HG03565 (cell line): Measurements from ENCODE around the gene MUC5AC.
"Not testable (repeated sequence)": the region's sequence is repeated elsewhere in the genome, so short reads cannot be mapped to it uniquely, and the experiment has no call there.

Experiments used
- ATAC-seq: cut with Tn5 transposase; IDR thresholded peaks from one replicate; pipeline ENCODE4 v1.9.1; 2021; ENCODE audit warnings: mild to moderate bottlenecking, moderate library complexity; ENCODE audit not compliant: unreplicated experiment

The MUC5AC gene

GRCh38 chr11:1157645-1158591 is at the start of gene MUC5AC:
MUC5AC (plus strand) TSS chr11:1157953; CDS start chr11:1158000, 47 bp downstream.
- no peak for ATAC-seq

- ATAC-seq = no peak
Observed at GRCh38 chr11:1108246-1108900, 49.4 kb upstream of the MUC5AC start.

- no peak for ATAC-seq
Observed at GRCh38 chr11:1109101-1109917, 48.4 kb upstream of the MUC5AC start.

DNA sequence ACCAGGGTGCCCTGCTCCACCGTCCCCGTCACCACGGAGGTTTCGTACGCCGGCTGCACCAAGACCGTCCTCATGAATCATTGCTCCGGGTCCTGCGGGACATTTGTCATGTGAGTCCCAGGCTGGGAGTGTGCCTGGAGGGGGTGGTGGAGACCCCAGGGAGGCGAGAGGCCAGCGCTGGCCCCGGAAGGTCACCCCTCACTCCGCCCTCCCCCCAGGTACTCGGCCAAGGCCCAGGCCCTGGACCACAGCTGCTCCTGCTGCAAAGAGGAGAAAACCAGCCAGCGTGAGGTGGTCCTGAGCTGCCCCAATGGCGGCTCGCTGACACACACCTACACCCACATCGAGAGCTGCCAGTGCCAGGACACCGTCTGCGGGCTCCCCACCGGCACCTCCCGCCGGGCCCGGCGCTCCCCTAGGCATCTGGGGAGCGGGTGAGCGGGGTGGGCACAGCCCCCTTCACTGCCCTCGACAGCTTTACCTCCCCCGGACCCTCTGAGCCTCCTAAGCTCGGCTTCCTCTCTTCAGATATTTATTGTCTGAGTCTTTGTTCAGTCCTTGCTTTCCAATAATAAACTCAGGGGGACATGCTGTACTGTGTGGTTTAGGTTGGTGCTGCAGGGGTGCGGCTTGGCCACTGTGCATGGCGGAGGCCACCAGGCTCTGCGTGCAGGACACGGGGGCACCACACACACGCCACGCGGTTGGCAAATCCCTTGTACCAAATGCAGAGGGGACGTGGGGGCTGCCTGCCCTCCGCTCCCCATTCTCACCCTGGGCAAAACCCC is 47.6 kb upstream of the MUC5AC start:
- no peak for ATAC-seq

DNA sequence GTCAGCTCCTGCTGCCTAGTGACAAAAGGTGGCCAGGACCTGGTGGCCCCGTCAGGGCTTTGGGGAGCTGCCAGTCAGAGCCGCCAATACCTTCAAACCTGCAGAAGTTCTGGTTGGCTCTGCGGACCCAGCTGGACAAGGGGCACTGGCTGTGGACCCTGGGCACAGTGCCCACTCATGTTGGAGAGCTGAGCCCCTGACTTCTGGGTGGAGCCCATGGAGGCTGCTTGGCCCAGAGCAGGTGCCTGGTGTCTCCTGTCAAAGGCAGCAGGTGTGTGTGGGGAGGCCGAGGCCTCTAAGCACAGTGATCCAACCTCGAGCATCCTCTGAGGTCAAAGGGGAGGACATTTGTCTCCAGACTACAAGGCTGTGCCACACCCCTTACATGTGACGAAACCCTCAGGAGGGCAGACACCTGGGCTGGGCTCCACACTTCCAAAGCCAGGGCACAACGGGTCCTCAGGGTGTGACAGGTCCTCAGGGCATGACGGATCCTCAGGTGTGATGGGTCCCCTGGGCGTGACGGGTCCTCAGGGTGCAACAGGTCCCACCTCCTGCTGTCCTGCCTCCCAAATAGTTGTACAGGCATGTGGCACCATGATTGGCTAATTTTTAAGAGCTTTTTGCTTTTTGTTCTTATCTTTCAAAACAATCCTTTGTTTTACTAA is 46.1 kb upstream of the MUC5AC start:
- ATAC-seq = no peak

DNA sequence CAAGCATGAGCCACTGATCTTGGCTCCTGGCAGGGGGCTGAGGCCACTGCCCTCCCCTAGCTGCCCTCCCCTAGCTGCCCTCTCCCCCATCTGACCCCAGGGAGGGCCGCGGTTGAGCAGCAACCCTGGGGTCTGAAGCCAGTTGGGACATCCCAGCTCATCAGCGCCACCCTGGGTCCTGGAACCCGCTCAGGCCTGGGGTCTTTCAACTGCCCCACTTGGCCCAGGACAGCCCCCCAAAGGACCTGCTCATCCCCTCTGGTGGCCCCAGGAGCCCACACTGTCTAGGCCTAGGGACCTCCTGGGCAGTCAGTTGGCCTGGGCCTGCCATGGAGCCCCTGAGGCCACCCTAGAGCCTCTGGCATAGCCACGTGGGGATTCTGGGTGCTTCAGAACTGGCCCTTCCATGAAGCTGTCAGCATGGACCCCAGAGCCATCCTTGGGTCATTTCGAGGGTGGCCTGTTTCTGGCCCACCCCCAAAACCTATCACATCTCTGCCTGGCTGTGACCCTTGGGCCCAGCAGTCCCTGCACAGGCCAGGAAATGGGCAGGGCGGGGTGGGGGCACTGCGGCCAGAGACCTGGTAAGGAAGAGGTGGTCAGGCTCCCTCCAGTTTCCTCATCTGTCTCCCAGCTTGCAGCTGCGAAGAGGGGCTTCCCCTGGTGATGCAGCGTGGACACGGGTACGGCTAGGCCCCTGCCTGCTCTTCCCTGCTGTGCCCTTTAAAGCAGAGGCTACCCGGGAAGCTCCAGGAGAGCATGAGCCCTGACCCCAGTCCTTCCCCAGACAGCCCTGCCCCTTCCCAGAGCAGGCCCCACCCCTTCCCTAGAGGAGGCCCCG is 45.2 kb upstream of the MUC5AC start:
- no peak for ATAC-seq

DNA sequence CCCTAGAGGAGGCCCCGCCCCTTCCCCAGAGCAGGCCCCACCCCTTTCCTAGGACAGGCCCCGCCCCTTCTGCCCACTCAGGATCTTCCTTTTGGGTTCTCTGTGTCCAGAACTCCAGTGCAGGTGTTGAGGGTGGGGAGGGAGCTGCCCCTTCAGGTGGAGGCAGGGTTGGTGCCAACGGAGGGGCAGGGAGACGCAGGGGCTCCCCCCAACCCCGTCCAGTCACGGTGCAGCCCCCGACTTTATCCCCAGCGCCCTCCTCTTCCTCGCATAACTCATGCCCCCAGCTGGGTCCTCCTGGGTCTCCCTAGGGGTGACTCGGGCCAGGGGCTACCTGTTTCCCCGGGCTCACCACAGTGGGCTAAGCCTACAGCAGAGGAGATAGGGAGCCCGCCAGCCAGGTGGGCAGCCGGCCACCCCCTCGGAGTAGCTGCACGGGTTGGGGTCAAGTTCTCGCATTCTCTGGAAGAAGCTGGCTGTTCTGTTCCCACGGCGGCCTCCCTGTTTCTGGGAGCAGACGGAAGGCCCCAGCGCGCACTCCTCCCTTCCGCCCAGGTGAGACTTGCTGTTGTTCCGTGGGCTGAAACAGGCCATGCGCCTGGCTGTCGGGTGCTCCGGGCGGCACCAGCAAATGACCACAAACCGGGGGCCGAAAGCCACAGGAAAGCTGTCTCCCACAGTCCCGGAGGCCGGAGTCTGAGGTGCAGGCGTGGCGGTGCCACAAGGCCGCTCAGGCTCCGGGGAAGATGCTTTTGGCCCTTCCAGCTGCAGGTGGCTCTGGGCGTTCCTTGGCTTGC is 44.1 kb upstream of the MUC5AC start:
- ATAC-seq = no peak

GRCh38 chr11:1115292-1115691 is 42.5 kb upstream of the MUC5AC start:
- not testable (repeated sequence) for ATAC-seq

- ATAC-seq = no peak
Observed at GRCh38 chr11:1116104-1116503, 41.6 kb upstream of the MUC5AC start.

DNA sequence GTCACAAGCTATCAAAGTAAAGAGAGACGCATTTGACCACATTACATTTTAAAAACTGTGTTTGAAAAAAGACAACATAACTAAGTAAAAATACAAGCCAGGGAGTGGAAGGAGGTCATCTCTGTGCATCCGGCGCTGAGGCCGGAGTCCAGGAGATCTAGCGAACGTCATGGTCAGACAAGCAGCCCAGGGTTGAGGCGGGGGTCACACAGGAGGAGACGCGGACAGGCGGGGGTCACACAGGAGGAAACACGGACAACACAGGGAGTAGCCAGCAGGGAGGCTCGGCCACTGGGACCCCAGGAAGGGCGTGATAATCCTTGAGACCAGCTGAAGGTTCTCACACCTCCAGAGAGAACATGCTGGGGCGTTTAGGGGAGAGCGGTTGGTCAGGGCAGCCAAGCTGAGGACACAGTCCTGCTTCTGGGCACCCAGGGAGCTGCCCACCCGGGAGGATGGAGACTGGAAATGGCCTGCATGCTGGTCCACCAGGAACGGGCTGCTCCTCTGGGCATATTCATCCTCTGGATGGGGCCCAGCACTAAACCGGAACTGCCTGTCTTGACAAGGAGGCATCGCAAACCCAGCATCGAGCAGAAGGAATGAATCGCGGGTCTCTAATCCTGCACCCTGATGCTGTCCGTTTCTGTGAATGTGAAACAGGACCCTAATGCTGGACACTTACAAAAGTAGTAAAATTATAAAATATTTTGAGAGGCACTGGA is 40.9 kb upstream of the MUC5AC start:
- ATAC-seq = no peak

GRCh38 chr11:1117992-1118391 is 39.8 kb upstream of the MUC5AC start:
- ATAC-seq = no peak

- no peak for ATAC-seq
Observed at GRCh38 chr11:1118755-1119603, 38.8 kb upstream of the MUC5AC start.

DNA sequence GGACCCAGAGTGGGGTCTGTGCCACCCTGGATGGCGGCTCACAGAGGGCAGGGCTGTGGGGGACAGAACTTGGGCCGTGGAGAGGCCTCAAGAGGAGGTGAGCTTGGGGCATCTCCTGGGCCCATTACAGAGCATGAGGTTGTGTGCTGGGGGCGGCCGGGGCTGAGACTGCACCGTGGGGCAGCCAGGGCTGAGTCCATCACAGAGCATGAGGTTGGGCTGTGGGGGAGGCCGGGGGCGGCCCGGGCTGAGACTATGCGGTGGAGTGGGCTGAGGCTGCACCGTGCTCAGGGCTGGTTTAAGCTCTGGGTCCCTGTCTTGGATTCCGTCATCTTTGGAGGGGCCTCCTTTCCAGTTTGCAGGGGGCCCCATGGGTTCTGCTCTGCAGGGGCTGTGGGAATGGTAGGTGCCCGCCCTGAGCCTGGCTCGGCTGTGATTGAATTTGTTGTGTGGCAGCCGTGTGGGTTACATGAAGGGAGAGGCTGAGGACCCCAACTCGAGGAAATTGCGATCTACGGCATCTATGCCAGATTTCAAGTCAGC is 38.1 kb upstream of the MUC5AC start:
- ATAC-seq = no peak

DNA sequence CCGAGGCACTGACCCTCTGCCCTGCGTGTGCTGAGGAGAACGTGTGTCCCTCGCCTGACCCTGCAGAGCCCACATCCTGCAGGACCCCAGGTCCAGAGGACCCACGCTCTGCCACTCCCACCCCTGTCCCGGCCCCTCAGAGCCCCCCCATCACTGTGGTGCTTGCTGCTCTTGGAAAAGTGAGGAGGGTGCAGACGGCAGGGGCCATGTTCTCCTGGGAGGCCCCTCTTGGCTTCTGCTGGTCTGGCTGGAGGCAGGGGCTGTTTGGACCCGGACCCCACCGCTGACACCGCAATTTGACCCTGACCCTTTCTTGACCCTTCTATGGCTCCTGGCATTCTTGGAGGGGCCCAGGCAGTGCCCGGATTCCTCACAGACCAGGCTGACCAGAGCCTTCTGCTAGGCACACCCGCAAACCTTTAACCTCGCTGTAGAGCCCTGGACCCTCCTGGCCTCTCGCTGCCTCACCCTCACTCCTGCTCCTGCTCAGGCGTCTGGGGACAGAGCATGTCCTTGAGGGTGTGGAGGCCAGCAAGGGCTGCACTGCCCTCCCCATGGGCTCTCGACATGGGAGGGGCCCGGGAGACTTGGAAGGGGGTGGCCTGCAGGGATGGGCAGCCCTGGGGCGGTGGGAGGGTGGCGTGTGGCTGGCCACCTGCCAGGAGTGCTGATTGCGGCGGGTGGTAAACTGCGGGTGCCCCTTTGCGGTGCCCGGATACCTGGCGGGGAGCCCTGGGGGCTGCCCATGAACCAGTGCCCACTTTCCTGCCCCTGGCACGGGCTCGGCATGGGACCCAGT is 37.0 kb upstream of the MUC5AC start:
- ATAC-seq = no peak

GRCh38 chr11:1121331-1121812 is 36.4 kb upstream of the MUC5AC start:
- no peak for ATAC-seq
